Measurements from ENCODE around the gene SAMD4B. TPM values are rescaled to one million over a fixed set of nuclear protein-coding genes. Genes with fewer than 3 reads are reported as not detected.

The SAMD4B gene
- total and polyA plus RNA-seq, 2 of the 8 experiments (the other 6 are each of a cell fraction or from before 2014, with no cell fraction given), result 137 to 158 TPM

GRCh38 chr19:39359026-39359425, 16.8 kb downstream of the SAMD4B start:
- no peak overlapping the region for H3K23ac ChIP-seq (ENCODE audit: insufficient read length)
- H3K27me3 ChIP-seq (replicated peaks in 1 of 4; ENCODE audit: control insufficient read depth in 3 of 4, extremely low read depth in 1 of 4, insufficient read depth in 3 of 4, low read length in 3 of 4), result no peaks in the 10 kb centered on the region
- ChIA-PET CTCF (ENCODE audit: partially characterized antibody) (interaction anchor here (0.6 to 1.2 kb wide), 3 partner anchors 9 to 39 kb away, joined by 3 to 4 read pairs (median 4); no protein-coding TSS in a partner anchor), POLR2A (ENCODE audit: partially characterized antibody) (interaction anchor here (0.9 to 1.1 kb wide), 3 partner anchors 11 to 32 kb away, joined by 3 to 6 read pairs (median 3); partner anchors contain the start of genes MED29 and PAF1)
- no peak overlapping the region for H2BK120ac ChIP-seq (replicated peaks; ENCODE audit: low read depth, low read length)
- no peak overlapping the region for H3K27ac ChIP-seq (ENCODE audit: low read depth, low read length)
- DNase-seq (ENCODE audit: low read depth in 1 of 2, low spot score in 2 of 2), result no peak
- no peak overlapping the region for H2BK20ac ChIP-seq (ENCODE audit: low read length)
- no peak overlapping the region for H3K4me3 ChIP-seq (ENCODE audit: extremely low read depth in 1 of 4, insufficient read depth in 2 of 4, low read depth in 3 of 4, low read length in 4 of 4)
- no peaks in the 10 kb centered on the region for H3K23me2 ChIP-seq (ENCODE audit: low read depth, low read length)
- no peak overlapping the region for H2BK15ac ChIP-seq (ENCODE audit: low read length)
- H2BK12ac ChIP-seq (ENCODE audit: low read depth, low read length), result no peak overlapping the region
- no peak overlapping the region for H3K4ac ChIP-seq (replicated peaks; ENCODE audit: insufficient read length, low read depth, low read length)
- H3K9ac ChIP-seq (replicated peaks in 1 of 4; ENCODE audit: extremely low read depth in 1 of 4, low read depth in 3 of 4, low read length in 3 of 4), result no peak overlapping the region
- peaks cover 6 to 9% of the 10 kb centered on the region in 2 experiments for H4K20me1 ChIP-seq (replicated peaks in 1 of 2; ENCODE audit: control insufficient read depth in 1 of 2, insufficient read depth in 2 of 2, low read length in 2 of 2)
- H3K9me3 ChIP-seq (ENCODE audit: insufficient read depth in 2 of 2, low read depth in 1 of 2, low read length in 1 of 2), result no peaks in the 10 kb centered on the region
- no peak overlapping the region for H3K18ac ChIP-seq (ENCODE audit: extremely low read depth, low read length)
- H4K5ac ChIP-seq (ENCODE audit: insufficient read length, low read depth, low read length), result no peak overlapping the region
- 86% methylated on average over 3 of the region's 3 CpGs; no CpG with 5 or more reads in 1 of the 2 experiments for WGBS, 2 experiments (ENCODE audit: extremely low coverage in 1 of 2, insufficient coverage in 1 of 2, insufficient read length in 1 of 2, insufficient replicate concordance in 2 of 2, low coverage in 1 of 2, low lambda C conversion rate in 2 of 2, missing lambda C conversion rate in 1 of 2)
- H3K14ac ChIP-seq (ENCODE audit: insufficient read length), result no peak overlapping the region
- no peak for FAIRE-seq
- TF ChIP-seq JUN (IDR thresholded peaks at IDR 0.05; ENCODE audit: low read depth, low read length) (no peak), POU5F1 (IDR thresholded peaks at IDR 0.05; ENCODE audit: low read depth, low read length) (no peak), NRF1 (IDR thresholded peaks at IDR 0.05; ENCODE audit: low read depth, low read length) (no peak), SRF (IDR thresholded peaks at IDR 0.05; ENCODE audit: low read depth, low read length) (no peak), ASH2L (IDR thresholded peaks at IDR 0.05; ENCODE audit: low read length) (no peak)
- H4K91ac ChIP-seq (replicated peaks; ENCODE audit: insufficient read length, low read length), result no peak overlapping the region
- no peaks in the 10 kb centered on the region; the same call in 1 of the 2 replicates for H3K79me1 ChIP-seq (ENCODE audit: low read depth, low read length)
- H3K79me2 ChIP-seq (ENCODE audit: control insufficient read depth in 1 of 2, insufficient read depth in 2 of 2, low read length in 2 of 2), result no peaks in the 10 kb centered on the region
- H2BK5ac ChIP-seq (ENCODE audit: low read depth, low read length), result no peak overlapping the region
- no peak overlapping the region for H3K56ac ChIP-seq (replicated peaks; ENCODE audit: insufficient read length, low read depth, low read length)
- no peak overlapping the region for H2AK5ac ChIP-seq (ENCODE audit: low read depth, low read length)
- H3K4me2 ChIP-seq (ENCODE audit: insufficient read depth in 1 of 2, low read depth in 2 of 2, low read length in 2 of 2), result no peak overlapping the region
- H2AFZ ChIP-seq (ENCODE audit: low read length), result no peak overlapping the region
- H3K36me3 ChIP-seq (ENCODE audit: control insufficient read depth in 2 of 4, insufficient read depth in 4 of 4, low read length in 3 of 4), result peaks cover 26 to 65% (median 51%) of the 10 kb centered on the region in 4 experiments
- no peaks in the 10 kb centered on the region for H3K4me1 ChIP-seq (replicated peaks in 1 of 4; ENCODE audit: control insufficient read depth in 3 of 4, insufficient read depth in 4 of 4, low read length in 3 of 4)
- no peak overlapping the region for H4K8ac ChIP-seq (ENCODE audit: extremely low read depth, insufficient read depth, low read length)

Measured in H1 (cell line).